Gastrocnemius medialis (tissue), 4 donors: ENCODE results near the gene SYNPR. TPM values are rescaled to one million over a fixed set of nuclear protein-coding genes. Genes with fewer than 3 reads are reported as not detected.

Experiments
- ATAC-seq, 2 donors: fragments of 150-250 bp; one replicate each; pipeline ENCODE4 v1.9.1; 2016
- DNase-seq, 2 donors: peaks; one replicate each; pipeline ENCODE4 v3.0.0-alpha.2; 2019
- H3K27ac ChIP-seq, 4 donors: fragments of 200-600 bp; sonication (generic); 1 replicate in 1 of 4; 2 replicates in 3 of 4; pipeline ENCODE4 v1.5.1; 2016 to 2018; ENCODE audit warnings: mild to moderate bottlenecking in 2 of 4, moderate library complexity in 1 of 4
- H3K27me3 ChIP-seq, 3 donors: fragments of 200-600 bp; sonication (generic) in 2 of 3; 1 replicate in 1 of 3; 2 replicates in 2 of 3; pipeline versions ENCODE4 v1.5.1 to v1.6.0; 2016 to 2019; ENCODE audit warnings: mild to moderate bottlenecking in 1 of 3, moderate library complexity in 1 of 3
- H3K36me3 ChIP-seq, 2 donors: fragments of 200-600 bp; sonication (generic) in 1 of 2; one replicate each; pipeline ENCODE4 v1.5.1; 2017 to 2018
- H3K4me1 ChIP-seq, 2 donors: fragments of 200-600 bp; sonication (generic) in 1 of 2; one replicate each; pipeline ENCODE4 v1.5.1; 2016 to 2017; ENCODE audit warnings: mild to moderate bottlenecking in 2 of 2
- H3K4me3 ChIP-seq, 4 donors: fragments of 200-600 bp; sonication (generic) in 3 of 4; 1 replicate in 1 of 4; 2 replicates in 3 of 4; pipeline ENCODE4 v1.5.1; 2016 to 2019; ENCODE audit warnings: mild to moderate bottlenecking in 2 of 4
- H3K9me3 ChIP-seq, 3 donors: fragments of 200-600 bp; sonication (generic) in 2 of 3; 1 replicate in 1 of 3; 2 replicates in 2 of 3; pipeline ENCODE4 v1.5.1; 2016 to 2019
- CTCF ChIP-seq, 5 experiments: fragments of 450-650 bp in 3 of 5; fragments of 200-600 bp in 2 of 5; sonication (generic) in 2 of 5; IDR thresholded peaks in 4 of 5; conservative IDR thresholded peaks in 1 of 5; 1 replicate in 4 of 5; 2 replicates in 1 of 5; pipeline ENCODE4 v1.5.1; 2016 to 2019; ENCODE audit warnings: antibody characterized with exemption in 5 of 5, mild to moderate bottlenecking in 3 of 5, moderate library complexity in 3 of 5
- POLR2A ChIP-seq, 2 donors: fragments of 450-650 bp; IDR thresholded peaks; one replicate each; pipeline ENCODE4 v1.6.1; 2017; ENCODE audit warnings: antibody characterized with exemption in 2 of 2, mild to moderate bottlenecking in 2 of 2, moderate library complexity in 2 of 2
- in situ Hi-C, 4 donors: fragments of 200-750 bp; cut with MboI; loops; one replicate each; pipeline versions ENCODE4 v1.15.0 to v1.8.0; 2017; ENCODE audit warnings: low sequenced_read_pairs in 4 of 4
- intact Hi-C: fragments of 100-400 bp; cut with DNase I; formaldehyde crosslinking; loops from one replicate; pipeline ENCODE4 v1.15.1; 2023; ENCODE audit warnings: low total_unique reads
- total RNA-seq, 4 donors: library from RNA; depleted of rRNA; stranded (reverse); fragments of >200 nt; gene quantifications; one replicate each; pipeline versions ENCODE4 v1.1.0 to v1.2.3, GENCODE V29; 2016

SYNPR gene
- total RNA-seq, 4 donors from 2014 or later = not detected

- Histone ChIP-seq H3K36me3 (no peaks in the 10 kb centered on the region), H3K4me1 (no peaks in the 10 kb centered on the region), H3K9me3 (no peaks in the 10 kb centered on the region), H3K27ac (no peak overlapping the region), H3K27me3 (peaks cover 0 to 3% (median 0%) of the 10 kb centered on the region in 3 donors), H3K4me3 (no peak overlapping the region)
- intact Hi-C loops (no loop called here), in situ Hi-C loops (no loop called here)
- no peak for TF ChIP-seq POLR2A (IDR thresholded peaks at IDR 0.05)
- TF ChIP-seq CTCF (IDR thresholded peaks at IDR 0.05 in 4 of 5, conservative IDR thresholded peaks at IDR 0.05 in 1 of 5) = no peak
- ATAC-seq = no peak
- no peak for DNase-seq
Observed at GRCh38 chr3:63383040-63383439, 104.9 kb downstream of the SYNPR start.

- DNase-seq = no peak
- TF ChIP-seq CTCF (IDR thresholded peaks at IDR 0.05 in 4 of 5, conservative IDR thresholded peaks at IDR 0.05 in 1 of 5) (no peak), POLR2A (IDR thresholded peaks at IDR 0.05) (no peak)
- no peaks in the 10 kb centered on the region for H3K36me3 ChIP-seq
- H3K4me3 ChIP-seq = no peak overlapping the region
- intact Hi-C loops (no loop called here), in situ Hi-C loops (no loop called here)
- no peaks in the 10 kb centered on the region for H3K9me3 ChIP-seq
- peaks cover 0 to 3% (median 0%) of the 10 kb centered on the region in 3 donors for H3K27me3 ChIP-seq
- no peaks in the 10 kb centered on the region for H3K4me1 ChIP-seq
- no peak for ATAC-seq
- H3K27ac ChIP-seq = no peak overlapping the region
Observed at GRCh38 chr3:63384382-63384781, 106.3 kb downstream of the SYNPR start.

- DNase-seq (no peak), ATAC-seq (no peak)
- Histone ChIP-seq H3K4me3 (no peak overlapping the region), H3K27me3 (peaks cover 0 to 3% (median 0%) of the 10 kb centered on the region in 3 donors), H3K4me1 (no peaks in the 10 kb centered on the region), H3K9me3 (no peaks in the 10 kb centered on the region), H3K36me3 (no peaks in the 10 kb centered on the region), H3K27ac (no peak overlapping the region)
- in situ Hi-C loops = no loop called here
- TF ChIP-seq POLR2A (IDR thresholded peaks at IDR 0.05) (no peak), CTCF (IDR thresholded peaks at IDR 0.05 in 4 of 5, conservative IDR thresholded peaks at IDR 0.05 in 1 of 5) (no peak)
- intact Hi-C loops = no loop called here
Observed at GRCh38 chr3:63385629-63386028, 107.5 kb downstream of the SYNPR start.

- DNase-seq = no peak
- TF ChIP-seq POLR2A (IDR thresholded peaks at IDR 0.05) = no peak
- no peak for TF ChIP-seq CTCF (IDR thresholded peaks at IDR 0.05 in 4 of 5, conservative IDR thresholded peaks at IDR 0.05 in 1 of 5)
Observed at GRCh38 chr3:63386568-63386967, 108.5 kb downstream of the SYNPR start.

GRCh38 chr3:63387568-63387967 lies 109.5 kb downstream of the SYNPR start:
- no peaks in the 10 kb centered on the region for H3K4me1 ChIP-seq
- peaks cover 0 to 3% (median 0%) of the 10 kb centered on the region in 3 donors for H3K27me3 ChIP-seq
- ATAC-seq = no peak
- H3K4me3 ChIP-seq = no peak overlapping the region
- intact Hi-C loops (no loop called here), in situ Hi-C loops (no loop called here)
- H3K9me3 ChIP-seq = no peaks in the 10 kb centered on the region
- DNase-seq = no peak
- no peak for TF ChIP-seq POLR2A (IDR thresholded peaks at IDR 0.05)
- H3K27ac ChIP-seq = no peak overlapping the region
- no peaks in the 10 kb centered on the region for H3K36me3 ChIP-seq

More at GRCh38 chr3:63386568-63386967, 108.5 kb downstream of the SYNPR start:
- no peak for ATAC-seq
- in situ Hi-C loops (no loop called here), intact Hi-C loops (no loop called here)
- Histone ChIP-seq H3K9me3 (no peaks in the 10 kb centered on the region), H3K4me1 (no peaks in the 10 kb centered on the region), H3K27ac (no peak overlapping the region), H3K36me3 (no peaks in the 10 kb centered on the region), H3K27me3 (peaks cover 0 to 3% (median 0%) of the 10 kb centered on the region in 3 donors), H3K4me3 (no peak overlapping the region)
